Transverse colon (tissue), 3 donors: ENCODE results near the gene GUCY2F.

Experiments used
- CTCF ChIP-seq, 5 experiments: fragments of 200-600 bp in 3 of 5; fragments of 450-650 bp in 2 of 5; sonication (generic) in 3 of 5; IDR thresholded peaks; 1 replicate in 2 of 5; 2 replicates in 3 of 5; pipeline ENCODE4 v1.5.1; 2016 to 2017; ENCODE audit warnings: antibody characterized with exemption in 5 of 5, inconsistent platforms in 3 of 5, mild to moderate bottlenecking in 2 of 5, moderate library complexity in 1 of 5
- POLR2A ChIP-seq: fragments of 450-650 bp; IDR thresholded peaks from one replicate; pipeline ENCODE4 v1.6.1; 2016; ENCODE audit warnings: antibody characterized with exemption, mild to moderate bottlenecking, moderate library complexity

- no peak for TF ChIP-seq CTCF (IDR thresholded peaks at IDR 0.05)
- no peak for TF ChIP-seq POLR2A
These were observed 92.0 kb downstream of the GUCY2F start for GRCh38 chrX:109389917-109390316.
